HG03378 (cell line): ENCODE results near the gene SFSWAP.
"Not testable (repeated sequence)": the region's sequence is repeated elsewhere in the genome, so short reads cannot be mapped to it uniquely, and the experiment has no call there.

ENCODE experiments used
- ATAC-seq: cut with Tn5 transposase; IDR thresholded peaks from one replicate; pipeline ENCODE4 v1.9.1; 2021; ENCODE audit warnings: mild to moderate bottlenecking, moderate library complexity; ENCODE audit not compliant: unreplicated experiment

Gene SFSWAP

DNA sequence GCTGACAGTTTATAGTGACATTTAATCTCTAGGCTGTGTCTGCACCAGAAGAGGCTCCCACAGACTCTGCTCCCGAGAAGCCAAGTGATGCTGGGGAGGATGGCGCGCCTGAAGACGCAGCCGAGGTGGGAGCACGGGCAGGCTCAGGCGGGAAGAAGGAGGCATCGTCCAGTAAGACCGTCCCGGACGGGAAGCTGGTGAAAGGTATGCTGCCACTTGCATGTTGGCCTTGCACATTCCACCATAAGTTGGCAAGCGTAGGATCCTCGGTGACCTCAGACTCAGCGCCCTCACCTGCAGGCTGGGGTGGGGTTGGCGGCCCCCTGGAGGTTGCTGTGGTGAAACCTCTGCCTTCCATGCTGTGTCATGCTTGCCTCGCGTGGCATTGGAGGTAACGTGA is 45.6 kb downstream of the SFSWAP start:
- no peak for ATAC-seq

DNA sequence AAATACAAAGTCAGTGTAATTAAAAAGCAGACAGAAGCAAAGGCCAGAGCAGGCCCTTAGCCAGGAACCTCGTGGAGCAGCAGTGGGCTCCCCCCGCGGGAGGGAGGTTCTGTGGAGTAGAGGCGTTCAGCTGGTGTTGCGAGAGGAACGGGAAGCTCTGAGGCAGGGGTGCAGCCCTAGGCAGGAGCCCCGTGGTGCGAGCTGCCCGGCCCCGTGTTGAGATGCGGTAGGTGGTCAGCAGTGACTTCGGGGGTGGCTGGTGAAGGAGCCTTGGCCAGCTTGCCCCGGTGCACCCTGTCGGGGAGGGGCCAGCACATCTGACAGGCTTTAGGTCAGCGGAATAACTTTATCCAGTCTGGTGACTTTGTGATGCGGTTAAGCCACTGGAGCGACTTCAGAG is 46.2 kb downstream of the SFSWAP start:
- no peak for ATAC-seq

DNA sequence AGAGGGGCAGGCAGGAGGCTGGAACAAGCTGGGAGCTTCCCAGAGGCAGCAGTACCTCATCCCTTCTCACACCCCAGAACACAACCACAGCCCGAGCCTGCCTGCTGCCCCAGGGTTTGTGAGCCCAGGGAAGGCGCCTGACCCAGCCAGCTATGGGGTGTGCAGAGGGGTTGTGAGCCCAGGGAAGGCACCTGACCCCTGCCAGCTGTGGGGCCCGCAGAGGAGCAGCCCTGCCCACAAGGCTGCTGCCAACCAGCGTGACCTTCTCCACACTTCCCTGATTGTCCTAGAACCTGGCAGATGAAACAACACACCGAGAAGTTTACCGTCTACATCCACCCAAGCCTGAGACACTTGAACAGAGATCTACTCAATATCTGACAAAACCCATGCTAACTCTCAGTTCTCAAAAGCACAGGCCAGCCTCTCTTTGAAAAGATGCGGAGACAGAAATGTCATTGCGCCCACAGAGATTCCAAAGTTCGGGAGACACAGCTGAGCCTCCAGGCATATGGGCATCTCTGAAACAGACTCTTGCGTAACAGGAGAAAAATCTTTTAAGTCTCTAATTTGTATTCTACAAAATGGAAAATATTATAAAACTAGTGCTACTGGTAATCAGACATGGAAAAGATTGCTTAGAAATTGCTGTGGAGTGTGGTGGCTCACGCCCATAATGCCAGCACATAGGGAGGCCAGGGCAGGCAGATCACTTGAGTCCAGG is 47.3 kb downstream of the SFSWAP start:
- ATAC-seq = no peak

DNA sequence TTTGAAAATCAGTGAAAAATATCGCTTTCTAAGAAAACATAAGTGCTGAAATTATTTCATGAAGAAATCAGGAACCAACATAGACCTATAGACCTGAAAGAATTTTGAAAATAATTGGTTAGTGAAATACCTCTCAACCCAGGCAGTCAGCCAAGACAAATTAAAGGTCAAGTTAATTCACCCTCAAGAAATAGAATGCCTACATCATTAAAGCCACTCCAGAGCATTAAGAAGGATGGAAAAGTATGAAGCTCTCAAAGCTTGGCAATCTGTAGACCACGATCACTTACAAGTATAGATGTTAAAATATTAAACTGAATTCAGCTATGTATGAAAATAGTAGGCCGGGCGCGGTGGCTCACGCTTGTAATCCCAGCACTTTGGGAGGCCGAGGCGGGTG is 48.3 kb downstream of the SFSWAP start:
- ATAC-seq = no peak

DNA sequence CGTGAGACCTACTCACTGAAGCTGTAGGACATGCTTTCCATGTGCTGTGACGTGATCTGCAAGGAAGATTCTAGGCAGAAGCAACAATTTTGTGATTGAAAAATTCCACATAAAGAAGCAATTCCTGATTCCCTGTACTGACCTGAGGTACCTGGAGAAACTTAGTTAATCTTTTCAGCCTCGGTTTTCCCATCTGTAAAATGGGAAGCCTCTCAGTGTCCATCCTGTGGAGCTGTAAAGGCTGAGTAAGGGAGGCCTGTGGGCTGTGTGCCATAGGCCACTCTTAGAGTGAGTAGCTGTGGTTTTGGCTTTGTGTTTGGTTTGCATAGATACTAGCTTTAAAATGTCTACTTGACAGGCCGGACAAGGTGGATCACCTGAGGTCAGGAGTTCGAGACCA is 50.7 kb downstream of the SFSWAP start:
- no peak for ATAC-seq

DNA sequence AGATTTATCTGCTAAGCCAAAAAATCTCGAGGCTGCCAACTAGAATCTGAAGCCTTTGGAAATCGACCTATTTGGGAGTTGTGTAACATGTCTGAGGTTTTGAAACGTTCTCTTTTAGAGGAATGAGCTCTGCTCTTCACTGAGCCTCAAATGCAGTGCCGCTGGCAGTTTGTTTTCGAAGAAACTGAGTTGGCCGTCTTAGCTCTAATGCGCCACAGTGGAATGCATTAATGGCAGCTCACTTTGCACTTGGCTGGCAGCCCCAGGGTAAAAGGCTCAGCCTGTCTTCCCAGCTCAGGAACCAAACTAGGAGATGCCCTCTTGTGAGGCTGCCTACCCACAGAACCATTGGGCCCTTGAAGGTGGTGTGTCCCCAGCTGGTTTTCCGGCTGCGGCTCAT is 53.8 kb downstream of the SFSWAP start:
- ATAC-seq = no peak

DNA sequence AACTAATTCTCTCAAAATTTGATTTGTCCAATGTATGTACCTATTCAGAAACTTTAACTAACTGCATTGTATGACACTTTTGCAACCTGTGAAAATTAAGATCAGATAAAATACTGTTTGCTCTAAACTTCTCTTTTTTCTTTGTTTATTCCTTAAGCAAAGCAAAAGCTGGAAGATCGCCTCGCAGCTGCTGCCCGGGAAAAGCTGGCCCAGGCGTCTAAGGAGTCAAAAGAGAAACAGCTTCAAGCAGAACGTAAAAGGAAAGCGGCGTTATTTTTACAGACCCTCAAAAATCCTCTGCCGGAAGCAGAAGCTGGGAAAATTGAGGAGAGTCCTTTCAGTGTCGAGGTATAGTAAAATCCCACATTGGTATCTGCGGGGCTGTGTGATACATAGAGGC is 55.1 kb downstream of the SFSWAP start:
- no peak for ATAC-seq

DNA sequence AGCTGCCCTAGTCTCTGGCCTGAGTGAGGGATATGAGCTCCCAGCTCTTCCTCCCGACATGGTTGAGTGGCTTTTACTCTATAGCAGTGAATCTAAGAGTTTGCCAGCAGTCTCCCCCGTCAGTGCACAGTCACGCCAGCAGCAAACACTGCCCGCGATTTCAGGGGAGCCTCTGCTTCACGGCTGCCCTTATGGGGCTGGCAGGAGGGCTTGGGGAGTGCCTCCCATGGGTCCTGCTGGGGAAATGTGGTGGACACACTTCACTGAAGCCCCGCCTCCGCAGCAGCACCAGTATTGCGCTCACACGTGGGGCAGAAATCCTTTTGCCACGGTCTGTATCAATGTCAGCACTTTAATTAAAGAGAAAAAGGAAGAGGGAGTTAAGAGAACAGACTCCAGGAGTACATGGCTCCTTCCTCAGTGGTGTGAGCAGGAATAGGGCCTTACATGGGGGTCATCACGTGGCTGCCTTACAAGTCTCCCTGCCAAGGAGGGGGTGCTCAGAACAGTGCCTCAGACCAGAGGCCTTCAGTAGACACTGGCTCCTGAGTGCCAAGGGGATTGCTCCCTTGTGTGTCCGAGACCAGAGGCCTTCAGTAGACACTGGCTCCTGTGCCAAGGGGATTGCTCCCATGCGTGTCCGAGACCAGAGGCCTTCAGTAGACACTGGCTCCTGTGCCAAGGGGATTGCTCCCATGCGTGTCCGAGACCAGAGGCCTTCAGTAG is 55.7 kb downstream of the SFSWAP start:
- ATAC-seq = no peak

DNA sequence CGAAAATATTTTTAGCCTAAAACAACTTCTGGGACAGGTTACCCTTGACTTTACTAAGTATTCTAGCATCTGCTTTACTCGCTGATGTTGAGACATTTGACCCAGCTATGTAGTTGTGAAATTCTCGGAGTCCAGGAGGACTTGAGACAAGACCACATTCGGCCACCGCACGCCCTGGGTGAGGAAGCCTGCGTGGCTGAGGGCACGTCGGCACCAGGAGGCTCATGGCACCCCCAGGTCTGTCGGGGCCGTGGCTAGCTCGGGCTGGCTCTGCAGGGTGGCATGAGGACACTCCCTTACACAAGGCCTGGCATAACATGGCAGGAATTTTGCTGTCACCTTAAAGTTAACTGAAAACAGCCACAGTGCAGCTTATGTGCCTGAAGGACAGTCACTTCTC is 59.2 kb downstream of the SFSWAP start:
- no peak for ATAC-seq

DNA sequence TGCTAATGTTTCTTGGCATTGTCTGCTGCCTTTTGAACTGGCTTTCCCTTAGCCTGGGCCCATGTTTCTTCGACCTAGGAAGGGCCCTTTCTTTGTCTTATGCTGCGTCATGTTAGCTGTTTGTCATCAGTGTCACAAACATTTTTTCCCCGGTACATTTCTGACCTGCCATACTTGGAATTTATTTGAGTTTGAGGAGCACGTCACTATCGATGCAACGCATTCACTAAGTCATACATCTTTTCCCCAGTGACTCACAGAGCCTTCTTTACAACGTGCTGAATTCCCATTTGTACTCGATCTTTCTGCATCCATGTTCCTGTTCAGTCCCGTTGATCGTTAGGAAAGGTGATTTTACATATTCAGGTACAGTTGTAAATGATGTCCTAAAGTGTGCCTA is 61.1 kb downstream of the SFSWAP start:
- no peak for ATAC-seq

DNA sequence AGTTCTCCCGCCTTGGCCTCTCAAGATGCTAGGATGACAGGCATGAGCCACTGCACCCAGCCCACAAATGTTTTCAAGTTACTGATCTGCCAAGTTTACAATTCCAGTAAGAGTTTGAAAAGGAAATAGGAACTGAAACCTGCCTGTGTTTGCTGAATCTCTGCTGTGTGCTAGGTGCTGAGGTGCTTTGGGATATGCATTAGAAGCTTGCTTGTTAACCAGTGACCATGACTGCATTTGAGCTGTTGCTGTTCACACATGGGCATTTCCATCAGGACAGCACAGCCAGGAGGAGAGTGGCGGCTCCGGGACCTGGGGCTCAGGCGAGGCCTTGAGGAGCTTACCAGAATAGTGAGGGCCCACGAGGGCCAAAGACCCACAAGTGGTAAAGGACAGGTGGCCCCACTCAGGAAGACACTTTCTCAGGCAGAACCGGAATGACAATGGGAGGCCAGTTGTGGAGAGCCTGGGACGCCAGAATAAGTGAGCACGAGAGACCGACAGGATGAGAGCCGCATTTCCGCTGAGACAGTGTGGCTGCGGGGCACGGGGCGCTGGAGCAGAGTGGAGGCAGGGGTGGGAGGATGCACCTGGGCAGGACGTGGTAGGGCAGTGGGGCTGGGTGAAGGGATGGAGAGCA is 62.8 kb downstream of the SFSWAP start:
- ATAC-seq = peak; percentile 84

DNA sequence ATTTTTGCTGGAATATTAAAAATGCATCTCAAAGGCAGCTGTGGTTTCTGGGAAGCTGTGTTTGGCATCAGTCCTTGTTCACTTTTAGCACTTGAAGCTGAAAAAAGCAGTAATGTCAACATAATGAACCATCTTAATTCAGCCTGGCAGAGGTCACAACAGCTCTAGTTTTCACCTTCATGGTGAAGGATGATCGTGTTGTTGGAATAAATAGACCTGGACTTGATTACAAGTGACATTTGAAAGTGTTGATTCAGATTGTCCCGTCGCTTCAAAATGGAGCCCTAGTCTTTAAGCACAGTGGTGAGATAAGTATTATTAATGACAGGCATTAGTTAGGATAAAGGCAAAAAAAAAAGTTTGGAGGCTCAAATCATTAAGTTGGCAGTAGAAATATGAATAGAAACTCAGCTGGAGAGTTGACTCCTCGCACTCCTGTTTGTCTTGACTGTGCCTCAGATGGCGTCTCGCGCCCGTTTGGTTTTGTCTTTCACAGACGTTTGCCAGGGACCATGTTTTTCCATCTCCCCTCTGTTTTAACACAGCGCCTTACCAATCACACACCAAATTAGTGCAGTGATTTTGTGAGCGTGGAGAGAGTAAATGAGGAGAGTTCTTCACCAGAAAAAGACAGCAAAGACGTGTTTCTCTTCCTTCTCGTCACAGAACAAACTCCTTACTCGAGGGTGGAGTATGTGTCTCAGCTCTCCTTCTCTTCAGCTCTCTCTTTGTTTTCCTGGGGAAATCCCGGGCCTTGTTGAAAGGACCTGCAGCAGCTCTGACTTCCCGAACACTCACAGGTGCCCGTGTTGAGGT is 63.9 kb downstream of the SFSWAP start:
- no peak for ATAC-seq

DNA sequence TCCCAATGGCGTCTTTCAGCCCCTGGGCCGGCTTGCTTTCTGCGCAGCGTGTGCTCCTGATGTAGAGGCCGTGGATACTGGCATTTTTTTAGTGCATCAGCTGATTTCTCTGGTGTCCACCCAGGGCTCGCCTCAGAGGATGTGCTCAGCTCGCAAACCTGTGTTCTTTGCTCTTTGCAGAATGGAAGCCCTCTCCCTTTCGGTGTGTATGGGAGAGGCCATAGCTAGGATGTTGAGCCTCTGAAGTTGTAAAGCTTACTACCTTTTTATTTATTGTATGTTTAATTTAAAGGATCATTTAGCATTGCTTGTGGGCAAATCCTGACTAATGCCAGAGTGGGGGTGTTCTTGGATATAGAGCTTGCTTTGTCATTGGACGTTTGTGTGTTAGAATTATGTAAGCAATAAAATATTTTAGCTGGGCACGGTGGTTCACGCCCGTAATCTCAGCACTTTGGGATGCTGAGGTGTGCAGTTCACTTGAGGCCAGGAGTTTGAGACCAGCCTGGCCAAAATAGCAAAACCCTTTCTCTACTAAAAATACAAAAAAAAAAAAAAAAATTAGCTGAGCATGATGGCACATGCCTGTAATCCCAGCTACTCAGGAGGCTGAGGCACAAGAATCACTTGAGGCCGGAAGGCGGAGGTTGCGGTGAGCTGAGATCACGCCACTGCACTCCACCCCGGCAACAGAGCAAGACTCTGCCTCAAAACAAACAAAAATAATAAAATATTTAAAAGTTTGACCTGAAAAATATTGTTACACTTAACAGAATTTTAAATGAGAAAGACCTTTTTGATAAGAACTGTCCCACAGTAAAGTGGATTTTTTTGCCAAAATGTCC is 64.7 kb downstream of the SFSWAP start:
- no peak for ATAC-seq

DNA sequence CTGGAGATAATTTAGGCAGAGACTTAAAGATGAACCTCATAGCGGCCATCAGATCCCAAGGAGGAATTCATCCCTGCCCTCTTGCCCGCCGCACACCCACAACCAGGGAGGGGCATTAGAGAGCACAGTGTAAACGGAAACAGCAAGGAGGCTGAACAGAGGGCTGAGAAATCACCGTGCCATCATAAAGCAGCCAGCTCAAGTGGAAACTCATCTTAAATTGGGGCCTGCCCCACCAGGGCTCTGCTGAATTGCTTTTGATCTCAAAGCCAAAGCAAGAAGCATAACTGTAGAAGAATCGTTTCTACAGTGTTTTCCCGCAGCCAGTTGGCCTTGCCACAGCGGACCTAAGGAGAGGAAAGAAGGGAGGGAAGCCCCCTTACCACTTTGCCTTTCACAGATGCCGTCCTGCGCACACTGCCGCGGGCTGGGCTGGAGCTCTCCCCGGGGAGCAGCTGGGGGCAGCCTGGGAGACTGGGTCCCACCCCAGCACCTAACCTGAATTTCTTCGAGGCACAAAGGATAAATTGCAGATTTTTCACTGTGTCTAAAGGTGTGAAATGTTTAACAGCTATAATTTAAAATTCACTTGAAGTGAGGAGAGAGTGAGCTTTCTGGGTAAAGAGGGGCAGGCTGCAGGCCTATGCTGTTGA is 65.5 kb downstream of the SFSWAP start:
- no peak for ATAC-seq

DNA sequence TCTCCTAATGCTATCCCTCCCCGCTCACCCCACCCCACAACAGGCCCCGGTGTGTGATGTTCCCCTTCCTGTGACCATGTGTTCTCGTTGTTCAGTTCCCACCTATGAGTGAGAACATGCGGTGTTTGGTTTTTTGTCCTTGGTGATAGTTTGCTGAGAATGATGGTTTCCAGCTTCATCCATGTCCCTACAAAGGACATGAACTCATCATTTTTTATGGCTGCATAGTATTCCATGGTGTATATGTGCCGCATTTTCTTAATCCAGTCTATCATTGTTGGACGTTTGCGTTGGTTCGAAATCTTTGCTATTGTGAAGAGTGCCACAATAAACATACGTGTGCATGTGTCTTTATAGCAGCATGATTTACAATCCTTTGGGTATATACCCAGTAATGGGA is 66.4 kb downstream of the SFSWAP start:
- not testable (repeated sequence) for ATAC-seq

DNA sequence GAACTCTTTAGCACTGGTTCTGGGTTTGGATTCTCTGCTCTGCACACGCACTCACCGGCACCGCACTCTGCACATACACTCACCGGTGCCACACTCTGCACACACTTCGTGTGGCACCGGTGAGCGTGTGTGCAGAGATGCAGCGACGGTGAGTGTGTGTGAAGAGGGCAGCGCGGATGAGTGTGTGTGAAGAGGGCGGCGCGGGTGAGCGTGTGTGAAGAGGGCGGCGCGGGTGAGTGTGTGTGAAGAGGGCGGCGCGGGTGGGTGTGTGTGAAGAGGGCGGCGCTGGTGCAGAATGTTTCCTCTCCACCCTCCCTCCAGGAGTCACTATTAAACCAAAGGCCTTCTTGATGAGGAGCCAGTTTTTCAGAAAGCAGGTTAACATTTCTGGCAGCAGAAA is 68.1 kb downstream of the SFSWAP start:
- no peak for ATAC-seq

DNA sequence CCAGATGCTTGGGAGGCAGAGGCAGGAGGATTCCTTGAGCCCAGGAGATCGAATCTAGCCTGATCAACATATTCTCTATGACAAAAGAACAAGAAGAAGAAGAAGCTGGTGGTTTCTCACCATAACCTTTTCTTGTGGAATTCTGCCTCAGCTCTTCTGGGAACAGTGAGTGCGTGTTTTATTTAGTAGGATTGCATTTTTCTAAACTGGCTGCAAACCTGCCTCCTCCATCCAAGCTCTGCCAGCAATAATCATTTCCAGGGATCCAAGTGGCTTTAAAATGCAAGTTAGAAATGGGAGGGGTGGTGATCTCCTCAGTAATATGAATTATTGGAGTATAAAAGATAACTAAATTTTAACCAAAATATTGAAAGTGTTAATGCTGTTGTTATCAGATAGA is 71.2 kb downstream of the SFSWAP start:
- ATAC-seq = no peak

DNA sequence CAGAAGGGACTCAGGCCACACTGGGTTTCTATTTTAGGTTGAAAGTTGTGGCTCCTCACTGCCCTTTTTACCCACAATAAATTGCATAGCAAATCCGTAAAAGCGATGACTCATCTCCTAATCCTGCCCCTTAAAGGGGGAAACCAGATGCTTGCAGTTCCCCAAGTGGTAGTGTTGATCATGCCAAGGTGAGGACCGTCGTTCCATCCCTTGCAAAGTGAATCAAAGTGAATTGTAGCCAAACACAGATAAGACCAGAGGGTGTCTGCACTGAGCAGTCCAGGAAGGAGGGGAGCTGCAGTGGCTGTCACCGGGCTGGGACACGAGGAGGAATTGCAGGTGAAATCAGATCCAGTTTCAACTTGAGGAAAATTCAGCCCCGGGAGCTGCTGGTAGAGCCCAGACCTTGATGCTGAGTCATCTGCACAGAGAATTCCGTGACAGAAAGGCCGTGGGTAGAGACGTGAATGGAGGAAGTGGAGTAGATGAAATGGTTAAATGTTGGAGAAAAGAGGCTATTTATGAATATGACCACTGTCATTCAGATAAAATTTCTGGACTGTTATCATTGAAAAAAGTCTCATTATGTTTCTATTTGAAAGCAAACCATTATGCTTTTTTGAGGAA is 73.1 kb downstream of the SFSWAP start:
- no peak for ATAC-seq

DNA sequence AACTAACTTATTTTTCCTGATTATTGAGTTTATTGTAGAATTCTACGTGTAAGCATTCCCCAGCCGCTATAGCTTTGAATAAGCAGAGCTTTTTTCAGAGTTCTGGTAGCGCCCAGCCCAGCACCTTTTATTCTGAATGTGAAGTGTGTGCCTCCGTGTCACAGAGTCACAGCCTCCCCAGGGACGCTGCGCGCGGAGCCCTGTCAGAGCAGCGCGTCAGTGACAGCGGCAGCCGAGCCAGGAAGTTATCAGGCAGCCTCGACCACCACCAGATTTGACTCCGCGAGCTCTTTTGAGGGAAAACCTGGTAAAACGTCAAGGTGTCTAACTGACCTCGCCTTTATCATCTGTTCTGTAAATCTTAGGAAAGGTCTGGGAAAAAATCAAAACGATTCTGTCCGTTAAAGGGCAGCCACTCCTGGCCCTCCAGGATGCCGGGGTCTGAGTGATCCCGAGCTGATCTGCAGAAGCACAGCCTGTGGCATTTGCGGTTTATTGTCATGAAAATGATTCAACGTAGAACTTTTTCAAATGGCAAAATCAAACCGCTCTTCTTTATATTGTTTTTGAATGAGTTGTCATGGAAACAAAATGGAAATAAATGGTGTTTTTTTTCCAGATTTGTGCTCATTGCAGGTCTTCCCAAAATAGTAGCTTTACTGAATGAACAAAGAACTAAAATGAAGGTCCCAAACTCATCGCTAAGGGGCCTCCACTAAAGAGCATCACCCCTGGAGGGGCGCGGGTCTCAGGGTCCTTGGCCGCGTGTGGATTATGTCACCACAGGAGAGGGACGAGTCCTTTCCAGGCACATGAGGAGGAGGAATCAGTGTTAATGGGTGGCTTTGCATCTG is 74.2 kb downstream of the SFSWAP start:
- ATAC-seq = no peak
